Peyer's patch (tissue), 4 donors: ENCODE results near the gene TEKT3. TPM values are rescaled to one million over a fixed set of nuclear protein-coding genes. Genes with fewer than 3 reads are reported as not detected.

Experiments used
- DNase-seq, 3 donors: peaks; one replicate each; pipeline ENCODE4 v3.0.0-alpha.2; 2017 to 2019
- H3K27ac ChIP-seq, 4 donors: fragments of 200-600 bp; sonication (generic); one replicate each; pipeline ENCODE4 v1.5.1; 2016 to 2019
- H3K27me3 ChIP-seq, 2 donors: fragments of 200-600 bp; sonication (generic); one replicate each; pipeline ENCODE4 v1.5.1; 2019
- H3K36me3 ChIP-seq, 3 donors: fragments of 200-600 bp; sonication (generic); one replicate each; pipeline ENCODE4 v1.5.1; 2016 to 2019
- H3K4me1 ChIP-seq, 4 donors: fragments of 200-600 bp; sonication (generic); one replicate each; pipeline ENCODE4 v1.5.1; 2016 to 2019
- H3K4me3 ChIP-seq, 4 donors: fragments of 200-600 bp; sonication (generic); 1 replicate in 3 of 4; 2 replicates in 1 of 4; pipeline ENCODE4 v1.5.1; 2016 to 2019; ENCODE audit warnings: mild to moderate bottlenecking in 1 of 4
- H3K9me3 ChIP-seq, 4 donors: fragments of 200-600 bp; sonication (generic); one replicate each; pipeline ENCODE4 v1.5.1; 2016 to 2019; ENCODE audit warnings: mild to moderate bottlenecking in 1 of 4
- POLR2A ChIP-seq, 2 donors: fragments of 450-650 bp; IDR thresholded peaks; one replicate each; pipeline ENCODE4 v1.5.1; 2017; ENCODE audit warnings: antibody characterized with exemption in 2 of 2, mild to moderate bottlenecking in 2 of 2, moderate library complexity in 2 of 2
- total RNA-seq, 4 donors: library from RNA; depleted of rRNA; stranded (reverse); fragments of >200 nt; gene quantifications; one replicate each; pipeline ENCODE4 v1.1.0, GENCODE V29; 2016
- TF ChIP-seq, protein P1 (sequence below), 6 experiments: fragments of 450-650 bp in 4 of 6; fragments of 200-600 bp in 2 of 6; sonication (generic) in 1 of 6; IDR thresholded peaks; one replicate each; pipeline ENCODE4 v1.5.1; 2017 to 2019; ENCODE audit warnings: antibody characterized with exemption in 6 of 6, mild to moderate bottlenecking in 3 of 6, moderate library complexity in 1 of 6

The TEKT3 gene
- total RNA-seq, 4 donors from 2014 or later: 2.5 to 3.9 TPM; not detected in 2

DNA sequence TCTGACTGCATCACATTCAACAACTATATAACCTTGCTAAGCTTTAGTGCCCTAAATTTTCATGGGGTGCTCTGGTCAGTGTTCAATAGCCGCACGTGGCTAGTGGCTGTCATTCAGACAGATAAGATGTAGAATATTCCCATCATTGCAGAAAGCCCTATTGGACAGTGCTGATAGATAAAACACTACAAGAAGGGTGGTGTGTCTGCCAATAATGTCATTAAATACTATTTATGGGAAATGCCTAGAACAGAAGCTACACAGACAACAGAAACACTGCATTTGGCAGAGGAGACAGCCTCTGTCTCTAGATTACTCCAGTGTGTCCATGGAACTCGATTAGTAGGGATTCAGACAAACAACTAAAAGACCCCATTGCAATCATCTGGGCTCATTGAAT is 47.8 kb downstream of the TEKT3 start:
- H3K27ac ChIP-seq: no peak overlapping the region
- H3K36me3 ChIP-seq: no peaks in the 10 kb centered on the region
- no peaks in the 10 kb centered on the region for H3K4me1 ChIP-seq
- no peak overlapping the region for H3K4me3 ChIP-seq
- TF ChIP-seq, protein P1, sequence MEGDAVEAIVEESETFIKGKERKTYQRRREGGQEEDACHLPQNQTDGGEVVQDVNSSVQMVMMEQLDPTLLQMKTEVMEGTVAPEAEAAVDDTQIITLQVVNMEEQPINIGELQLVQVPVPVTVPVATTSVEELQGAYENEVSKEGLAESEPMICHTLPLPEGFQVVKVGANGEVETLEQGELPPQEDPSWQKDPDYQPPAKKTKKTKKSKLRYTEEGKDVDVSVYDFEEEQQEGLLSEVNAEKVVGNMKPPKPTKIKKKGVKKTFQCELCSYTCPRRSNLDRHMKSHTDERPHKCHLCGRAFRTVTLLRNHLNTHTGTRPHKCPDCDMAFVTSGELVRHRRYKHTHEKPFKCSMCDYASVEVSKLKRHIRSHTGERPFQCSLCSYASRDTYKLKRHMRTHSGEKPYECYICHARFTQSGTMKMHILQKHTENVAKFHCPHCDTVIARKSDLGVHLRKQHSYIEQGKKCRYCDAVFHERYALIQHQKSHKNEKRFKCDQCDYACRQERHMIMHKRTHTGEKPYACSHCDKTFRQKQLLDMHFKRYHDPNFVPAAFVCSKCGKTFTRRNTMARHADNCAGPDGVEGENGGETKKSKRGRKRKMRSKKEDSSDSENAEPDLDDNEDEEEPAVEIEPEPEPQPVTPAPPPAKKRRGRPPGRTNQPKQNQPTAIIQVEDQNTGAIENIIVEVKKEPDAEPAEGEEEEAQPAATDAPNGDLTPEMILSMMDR (IDR thresholded peaks at IDR 0.05): no peak
- TF ChIP-seq POLR2A (IDR thresholded peaks at IDR 0.05): no peak
- no peak for DNase-seq
- no peaks in the 10 kb centered on the region for H3K27me3 ChIP-seq
- no peaks in the 10 kb centered on the region for H3K9me3 ChIP-seq

DNA sequence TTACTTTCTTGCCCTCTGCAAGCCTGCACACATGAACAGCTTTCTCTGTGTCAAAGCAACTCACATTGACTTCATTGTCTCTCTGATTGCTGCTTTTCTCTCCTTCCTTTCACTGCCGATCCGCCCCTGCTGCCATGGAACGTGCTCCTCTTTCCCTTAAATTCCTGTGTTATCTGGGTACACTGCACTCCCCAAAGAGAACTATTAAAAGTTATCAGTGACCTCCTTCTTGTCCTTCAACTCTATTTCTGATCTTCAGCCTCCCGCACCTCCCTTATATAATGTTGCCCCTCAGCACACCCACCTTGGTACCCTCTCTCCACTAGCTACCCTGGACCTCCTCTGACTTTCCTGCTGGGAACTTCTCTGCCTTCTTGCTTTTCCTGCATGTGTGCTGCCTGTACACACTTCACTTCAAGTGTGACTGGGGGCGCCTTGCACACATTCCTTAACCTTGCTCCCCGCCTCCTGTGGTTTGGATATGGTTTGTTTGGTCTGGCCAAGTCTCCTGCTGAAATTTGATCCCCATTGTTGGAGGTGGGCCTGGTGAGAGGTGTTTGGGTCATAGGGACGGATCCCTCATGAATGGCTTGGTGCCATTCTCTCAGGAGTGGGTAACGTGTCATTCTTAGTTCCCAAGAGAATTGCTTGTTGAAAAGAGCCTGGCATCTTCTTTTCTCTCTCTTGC is 49.6 kb downstream of the TEKT3 start:
- H3K27ac ChIP-seq: no peak overlapping the region
- no peaks in the 10 kb centered on the region for H3K9me3 ChIP-seq
- TF ChIP-seq POLR2A (IDR thresholded peaks at IDR 0.05): no peak
- TF ChIP-seq, protein P1 (IDR thresholded peaks at IDR 0.05): no peak
- H3K36me3 ChIP-seq: no peaks in the 10 kb centered on the region
- DNase-seq: no peak
- no peaks in the 10 kb centered on the region for H3K27me3 ChIP-seq
- no peaks in the 10 kb centered on the region for H3K4me1 ChIP-seq
- no peak overlapping the region for H3K4me3 ChIP-seq

DNA sequence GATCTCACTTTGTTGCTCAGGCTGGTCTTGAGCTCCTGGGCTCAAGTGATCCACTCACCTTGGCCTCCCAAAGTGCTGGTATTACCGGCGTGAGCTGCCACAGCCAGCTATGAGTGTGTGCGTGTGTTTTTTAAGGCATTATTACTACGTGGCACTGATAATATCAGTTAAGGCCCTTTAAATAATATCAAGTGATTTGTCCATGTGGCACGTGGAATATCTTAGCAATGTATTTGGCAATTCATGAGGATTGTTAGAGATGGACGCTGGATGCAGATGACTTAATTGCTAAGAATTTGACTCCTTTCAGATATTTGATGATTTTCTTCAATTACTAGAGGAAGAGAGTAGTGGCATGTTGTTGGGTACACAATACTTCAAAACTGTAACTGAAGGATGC is 50.8 kb downstream of the TEKT3 start:
- Histone ChIP-seq H3K27ac (no peak overlapping the region), H3K4me1 (no peaks in the 10 kb centered on the region), H3K36me3 (no peaks in the 10 kb centered on the region), H3K9me3 (no peaks in the 10 kb centered on the region), H3K4me3 (no peak overlapping the region), H3K27me3 (no peaks in the 10 kb centered on the region)
- DNase-seq: no peak
- no peak for TF ChIP-seq POLR2A (IDR thresholded peaks at IDR 0.05)
- TF ChIP-seq, protein P1 (IDR thresholded peaks at IDR 0.05): no peak

DNA sequence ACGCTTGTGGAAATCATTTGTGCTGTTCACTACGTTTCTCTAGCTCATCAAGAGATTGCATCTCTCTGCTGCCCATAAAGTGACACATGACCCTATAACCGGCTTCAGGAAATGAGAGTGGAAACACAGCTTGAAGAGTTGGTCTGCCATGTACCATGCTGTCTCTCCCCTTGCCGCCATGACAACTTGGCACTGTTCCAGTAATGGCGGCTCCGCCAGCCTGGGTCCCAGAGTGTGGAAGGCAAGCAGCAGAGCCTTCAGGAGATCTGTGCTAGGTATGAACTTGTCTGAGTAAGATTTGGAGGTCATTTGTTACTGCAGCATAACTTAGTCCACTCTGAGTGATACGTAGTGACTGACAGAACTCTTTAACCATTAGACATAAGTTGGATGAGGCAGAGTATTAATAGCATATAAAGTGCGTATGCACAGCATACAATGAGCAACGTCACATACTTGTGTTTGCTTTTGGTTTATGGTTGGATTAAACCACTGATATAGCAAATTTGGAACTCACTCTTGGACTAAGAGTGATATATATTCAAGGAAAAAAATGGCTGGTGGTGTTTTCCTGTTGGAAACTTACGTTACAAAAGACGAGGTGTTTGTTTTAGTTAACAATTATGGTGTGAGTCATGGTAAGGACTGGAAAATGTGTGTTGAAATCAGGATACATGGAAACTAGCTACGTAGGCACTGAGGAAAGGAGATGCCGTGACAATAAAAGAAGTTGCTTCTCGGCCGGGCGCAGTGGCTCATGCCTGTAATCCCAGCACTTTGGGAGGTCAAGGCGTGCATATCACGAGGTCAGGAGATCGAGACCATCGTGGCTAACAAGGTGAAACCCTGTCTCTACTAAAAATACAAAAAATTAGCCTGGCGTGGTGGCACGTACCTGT is 51.9 kb downstream of the TEKT3 start:
- DNase-seq: no peak
- no peaks in the 10 kb centered on the region for H3K27me3 ChIP-seq
- TF ChIP-seq POLR2A (IDR thresholded peaks at IDR 0.05): no peak
- TF ChIP-seq, protein P1 (IDR thresholded peaks at IDR 0.05): no peak
- no peaks in the 10 kb centered on the region for H3K36me3 ChIP-seq
- no peaks in the 10 kb centered on the region for H3K4me1 ChIP-seq
- H3K4me3 ChIP-seq: no peak overlapping the region
- H3K9me3 ChIP-seq: no peaks in the 10 kb centered on the region
- H3K27ac ChIP-seq: no peak overlapping the region

DNA sequence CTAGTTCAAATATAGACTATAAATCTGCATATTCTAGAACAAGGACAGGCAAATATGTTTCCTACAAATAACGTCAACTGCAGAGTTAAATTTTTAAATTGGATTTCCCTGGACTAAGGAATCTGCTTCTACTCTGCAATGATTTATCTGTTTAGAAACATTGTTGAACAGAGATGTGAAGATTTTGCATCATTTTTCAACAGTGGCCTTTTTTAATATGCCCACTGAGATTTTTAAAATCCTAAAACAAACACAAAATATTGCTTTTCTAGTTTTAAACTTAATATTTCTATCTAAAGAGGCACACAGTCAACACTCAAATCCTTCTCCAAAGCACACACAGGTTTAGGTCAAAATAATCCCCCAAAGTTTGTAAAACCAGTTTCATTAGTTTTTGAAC is 52.5 kb downstream of the TEKT3 start:
- no peak for TF ChIP-seq POLR2A (IDR thresholded peaks at IDR 0.05)
- TF ChIP-seq, protein P1 (IDR thresholded peaks at IDR 0.05): no peak
- DNase-seq: no peak
- Histone ChIP-seq H3K4me1 (no peaks in the 10 kb centered on the region), H3K27me3 (no peaks in the 10 kb centered on the region), H3K4me3 (no peak overlapping the region), H3K9me3 (no peaks in the 10 kb centered on the region), H3K36me3 (no peaks in the 10 kb centered on the region), H3K27ac (no peak overlapping the region)
